ENCODE data around the gene ACADS.

Gene ACADS

DNA sequence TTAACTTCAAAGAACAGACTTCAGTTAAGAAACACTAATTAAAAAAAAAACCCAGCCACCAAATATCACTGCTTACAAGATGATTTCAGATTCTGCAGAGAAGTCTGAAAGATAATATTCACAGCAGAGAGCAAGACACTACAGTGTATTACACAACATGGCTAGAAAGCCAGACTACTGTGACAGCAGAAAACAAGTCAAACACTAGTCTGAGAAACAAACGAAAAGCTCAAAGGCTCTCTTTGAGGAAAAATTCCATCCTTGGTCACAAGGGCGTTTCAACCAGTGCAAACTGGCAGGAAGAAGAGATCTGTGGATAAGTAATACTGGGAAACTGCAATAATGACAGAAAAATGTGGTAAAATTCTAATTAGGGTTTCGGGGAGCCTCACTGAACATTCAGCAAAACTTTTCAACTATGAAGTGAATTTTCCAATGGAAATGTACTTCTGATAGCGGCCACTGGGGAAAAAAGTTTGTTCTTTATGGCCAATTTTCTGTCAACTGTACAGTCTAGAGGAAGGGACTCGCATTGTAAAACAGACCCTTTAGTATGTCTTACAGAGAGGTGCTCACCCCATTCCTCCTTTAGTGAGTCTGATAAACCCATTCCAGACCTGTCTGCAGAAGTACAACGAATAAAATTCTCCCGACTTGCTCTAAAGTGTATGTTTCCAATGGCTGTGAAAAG, 50.4 kb downstream of the ACADS start:
- TF ChIP-seq CTCF (IDR thresholded peaks at IDR 0.05), result no peak

DNA sequence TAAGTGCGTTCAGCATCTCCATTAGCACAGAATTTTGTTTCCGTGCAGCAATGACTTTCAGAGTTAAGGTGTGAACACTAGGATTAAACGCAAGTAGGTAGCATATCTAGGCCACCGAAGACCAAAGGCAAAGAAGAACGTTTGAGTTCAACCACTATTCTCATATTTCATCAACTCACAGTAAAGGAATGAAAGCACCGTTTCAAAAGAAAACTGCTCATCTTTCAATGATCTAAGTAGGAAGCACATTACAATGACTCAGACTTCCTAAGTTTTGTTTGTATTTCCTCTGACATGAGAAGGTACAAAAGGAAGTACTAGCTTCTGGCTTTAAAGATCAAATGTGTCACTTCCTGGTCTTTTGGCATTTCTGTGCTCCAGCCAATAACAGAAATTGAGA, 57.6 kb downstream of the ACADS start:
- TF ChIP-seq CTCF (IDR thresholded peaks at IDR 0.05), result no peak

- TF ChIP-seq CTCF (IDR thresholded peaks at IDR 0.05), result no peak
Observed at GRCh38 chr12:120784804-120785203, 59.2 kb downstream of the ACADS start.

DNA sequence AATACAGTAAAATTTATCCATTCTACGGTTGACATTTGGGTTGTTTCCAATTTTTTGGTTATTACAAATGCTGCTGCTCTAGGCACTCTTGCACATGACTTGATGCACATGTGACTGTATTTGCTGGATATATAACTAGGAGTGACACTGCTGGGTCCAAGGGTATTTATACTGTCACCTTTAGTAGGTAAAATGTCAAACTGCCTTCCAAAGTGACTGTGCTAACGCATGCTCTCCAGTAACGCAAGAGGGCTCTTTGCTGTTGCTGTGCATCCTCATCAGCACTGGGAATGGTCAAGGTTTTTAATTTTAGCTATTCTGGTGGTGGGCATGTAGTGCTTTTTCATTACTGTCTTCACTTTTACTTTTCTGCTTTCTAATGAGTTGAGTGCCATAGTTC, 62.3 kb downstream of the ACADS start:
- TF ChIP-seq CTCF (IDR thresholded peaks at IDR 0.05), result no peak
